T-helper 22 cell (primary cell): Measurements from ENCODE around the gene UBN1.

Experiments
- DNase-seq: peaks from one replicate; pipeline ENCODE4 v3.0.0-alpha.2; 2020; ENCODE audit warnings: low read depth

Gene UBN1

GRCh38 chr16:4846901-4847773 is at the start of gene UBN1, which contains the start of gene GLYR1:
Gene UBN1, plus strand, starts transcription at chr16:4847481. Its CDS starts 5,437 bp downstream, at chr16:4852918.
Gene GLYR1, minus strand, starts transcription at chr16:4847288. Its CDS starts 23 bp downstream, at chr16:4847265.
- peak; percentile 98 for DNase-seq

GRCh38 chr16:4797805-4798252 is 49.5 kb upstream of the UBN1 start:
- DNase-seq: no peak

GRCh38 chr16:4798456-4798855 is 48.8 kb upstream of the UBN1 start:
- DNase-seq: no peak

- DNase-seq: no peak
These were observed 48.0 kb upstream of the UBN1 start for GRCh38 chr16:4799171-4799855.

GRCh38 chr16:4800290-4801041 is 46.8 kb upstream of the UBN1 start:
- no peak for DNase-seq

GRCh38 chr16:4801051-4801961 is 46.0 kb upstream of the UBN1 start:
- DNase-seq: no peak

GRCh38 chr16:4801962-4802658 is 45.2 kb upstream of the UBN1 start, which contains the start of gene ROGDI:
Gene ROGDI, minus strand, starts transcription at chr16:4802633. Its CDS starts 62 bp downstream, at chr16:4802571.
- peak; percentile 83 for DNase-seq

- DNase-seq: peak; percentile 81
These were observed 44.5 kb upstream of the UBN1 start for GRCh38 chr16:4802659-4803287.

GRCh38 chr16:4803401-4803844 is 43.9 kb upstream of the UBN1 start:
- DNase-seq: no peak

GRCh38 chr16:4803898-4804762 is 43.2 kb upstream of the UBN1 start:
- no peak for DNase-seq

GRCh38 chr16:4805231-4805630 is 42.0 kb upstream of the UBN1 start:
- DNase-seq: no peak

GRCh38 chr16:4806280-4806679 is 41.0 kb upstream of the UBN1 start:
- DNase-seq: no peak

- DNase-seq: no peak
These were observed 36.0 kb upstream of the UBN1 start for GRCh38 chr16:4811242-4811641.

- DNase-seq: no peak
These were observed 35.5 kb upstream of the UBN1 start for GRCh38 chr16:4811773-4812172.

- DNase-seq: no peak
These were observed 33.9 kb upstream of the UBN1 start for GRCh38 chr16:4813251-4814003.

GRCh38 chr16:4814046-4814445 is 33.2 kb upstream of the UBN1 start:
- DNase-seq: no peak

- DNase-seq: no peak
These were observed 32.6 kb upstream of the UBN1 start for GRCh38 chr16:4814542-4815173.

- DNase-seq: no peak
These were observed 26.6 kb upstream of the UBN1 start for GRCh38 chr16:4820652-4821051.
